ENCODE data around the gene FAM184A.

The FAM184A gene

DNA sequence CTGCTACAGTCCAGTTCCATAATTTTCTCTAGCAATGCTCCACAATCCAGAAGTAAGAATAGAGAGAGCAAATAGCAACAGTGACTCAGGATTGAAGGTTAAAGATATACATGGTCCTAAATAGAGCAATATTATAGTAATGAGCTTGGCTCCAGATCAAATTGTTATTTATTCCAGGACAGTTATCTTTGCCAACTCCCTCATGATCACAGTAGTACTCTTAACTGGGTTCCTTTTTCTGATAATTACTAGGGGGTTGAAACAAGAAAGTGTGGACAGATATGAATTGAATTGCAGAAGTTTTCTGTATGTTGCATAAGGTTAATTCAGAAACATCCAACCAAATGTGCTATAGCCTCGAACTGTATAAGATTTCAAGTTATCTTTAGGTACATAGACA is 11.9 kb downstream of the FAM184A start:
- TF ChIP-seq TAF1 (IDR thresholded peaks at IDR 0.05; ENCODE audit: borderline replicate concordance, low read depth, low read length), result no peak
- DNase-seq (ENCODE audit: insufficient read length), result no peak

DNA sequence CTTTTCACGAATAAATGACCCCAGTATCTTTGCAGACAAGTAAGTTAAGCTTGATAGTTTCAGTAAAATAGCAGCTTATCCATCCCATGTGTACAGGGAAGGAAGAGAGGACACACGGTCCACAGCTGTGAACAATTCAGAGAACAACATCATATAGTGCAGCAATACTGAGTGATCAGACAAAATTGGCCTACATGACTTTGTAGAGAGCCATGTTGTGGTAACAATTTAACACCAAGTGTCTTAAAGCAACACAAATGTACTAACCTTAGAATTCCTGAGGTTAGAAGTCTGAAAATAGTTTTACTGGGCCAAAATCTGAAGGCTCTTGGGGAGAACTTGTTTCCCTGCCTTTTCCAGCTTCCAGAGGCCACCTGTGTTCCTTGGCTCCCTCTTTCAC is 12.5 kb downstream of the FAM184A start:
- DNase-seq (ENCODE audit: insufficient read length) (no peak), FAIRE-seq (no peak)
- no peak for TF ChIP-seq TAF1 (IDR thresholded peaks at IDR 0.05; ENCODE audit: borderline replicate concordance, low read depth, low read length)
- no peak for TF ChIP-seq POLR2A (IDR thresholded peaks at IDR 0.05; ENCODE audit: low read depth, low read length)
- TF ChIP-seq POLR2AphosphoS5 (IDR thresholded peaks at IDR 0.05; ENCODE audit: low read depth, low read length), result no peak

More for the DNA sequence above, 11.9 kb downstream of the FAM184A start:
- no peak for FAIRE-seq

DNA sequence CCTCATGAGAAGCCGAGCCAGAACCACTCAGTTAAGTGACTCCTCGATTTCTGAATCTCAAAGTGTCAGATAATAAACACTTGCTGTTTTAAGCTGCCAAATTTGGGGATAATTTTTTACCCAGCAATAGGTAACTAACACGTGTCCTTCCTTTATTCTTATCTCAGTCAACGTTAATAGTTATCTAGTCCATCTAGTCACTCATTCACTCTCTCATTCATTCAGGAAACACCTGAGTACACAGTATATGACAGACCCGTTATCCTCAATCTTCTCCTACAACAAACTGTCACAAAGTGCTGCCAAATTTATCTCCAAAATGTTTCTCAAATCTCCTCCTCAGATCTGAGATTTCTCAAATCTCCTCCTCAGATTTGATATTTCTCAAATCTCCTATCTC is 13.1 kb downstream of the FAM184A start:
- no peak for DNase-seq (ENCODE audit: insufficient read length)
- no peak for FAIRE-seq
- no peak for TF ChIP-seq POLR2AphosphoS5 (IDR thresholded peaks at IDR 0.05; ENCODE audit: low read depth, low read length)

DNA sequence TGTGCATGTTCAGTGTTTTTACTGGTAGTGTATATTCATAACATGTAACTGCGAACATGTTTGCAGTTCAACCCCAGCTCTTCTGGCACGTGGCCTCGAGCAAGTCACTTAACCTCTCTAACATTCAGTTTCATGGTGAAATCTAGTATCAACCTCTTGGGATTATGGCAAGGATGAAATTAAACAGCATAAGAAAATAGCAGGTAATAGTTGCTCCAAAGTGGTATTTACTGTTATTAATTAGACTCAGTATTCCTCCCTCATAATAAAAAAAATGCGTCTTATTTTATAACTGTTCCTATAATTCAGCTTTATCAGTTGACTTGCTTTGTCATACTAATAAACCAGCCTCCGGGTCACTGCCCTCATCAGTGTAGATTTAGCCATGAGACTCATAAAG is 15.0 kb downstream of the FAM184A start:
- DNase-seq (ENCODE audit: insufficient read length), result no peak
- no peak for FAIRE-seq
- no peak for TF ChIP-seq TAF1 (IDR thresholded peaks at IDR 0.05; ENCODE audit: borderline replicate concordance, low read depth, low read length)
- TF ChIP-seq POLR2A (IDR thresholded peaks at IDR 0.05; ENCODE audit: low read depth, low read length), result no peak
- no peak for TF ChIP-seq POLR2AphosphoS5 (IDR thresholded peaks at IDR 0.05; ENCODE audit: low read depth, low read length)

DNA sequence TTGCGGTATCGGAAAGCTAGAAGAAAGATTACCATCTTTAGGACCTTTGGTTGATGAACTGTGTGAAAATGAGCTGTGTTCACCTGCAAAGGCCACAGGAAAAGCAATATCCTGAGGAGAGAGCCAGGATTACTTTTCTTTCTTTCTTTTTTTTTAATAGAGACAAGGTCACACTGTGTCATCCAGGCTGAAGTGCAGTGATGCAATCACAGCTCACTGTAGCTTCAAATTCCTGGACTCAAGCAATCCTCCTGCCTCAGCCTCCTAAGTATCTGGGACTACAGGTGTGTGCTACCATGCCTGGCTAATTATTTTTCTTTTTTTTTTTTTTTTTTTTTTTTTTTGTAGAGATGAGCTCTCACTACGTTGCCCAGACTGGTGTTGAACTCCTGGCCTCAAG is 17.2 kb downstream of the FAM184A start:
- TF ChIP-seq TAF1 (IDR thresholded peaks at IDR 0.05; ENCODE audit: borderline replicate concordance, low read depth, low read length), result no peak
- DNase-seq (ENCODE audit: insufficient read length) (no peak), FAIRE-seq (no peak)

DNA sequence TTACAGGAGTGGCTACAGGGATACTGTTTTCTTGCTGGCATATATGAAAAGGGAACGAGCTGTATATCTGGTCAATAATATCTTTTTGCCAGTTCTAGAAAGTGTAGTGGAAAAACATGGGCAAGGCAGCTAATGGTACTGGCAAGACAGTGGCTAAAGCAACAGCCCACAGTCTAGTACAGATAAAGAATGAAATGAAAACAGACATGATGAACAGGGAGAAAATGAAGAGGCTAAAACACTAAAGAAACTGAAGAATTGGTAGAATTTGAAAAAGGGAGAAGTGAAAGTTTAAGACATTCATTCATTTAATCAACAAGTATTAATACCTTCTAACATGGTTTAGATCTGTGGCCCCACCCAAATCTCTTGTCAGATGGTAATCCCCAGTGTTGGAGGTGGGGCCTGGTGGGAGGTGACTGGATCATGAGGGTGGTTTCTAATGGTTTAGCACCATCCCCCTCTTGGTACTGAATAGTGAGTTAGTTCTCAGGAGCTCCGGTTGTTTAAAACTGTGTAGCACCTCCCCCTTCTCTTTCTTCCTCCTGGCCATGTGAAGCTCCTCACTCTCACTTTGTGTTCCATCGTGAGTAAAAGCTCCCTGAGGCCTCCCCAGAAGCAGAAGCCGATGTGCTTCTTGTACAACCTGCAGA is 18.1 kb downstream of the FAM184A start:
- TF ChIP-seq POLR2AphosphoS5 (IDR thresholded peaks at IDR 0.05; ENCODE audit: low read depth, low read length) (no peak), TAF1 (IDR thresholded peaks at IDR 0.05; ENCODE audit: borderline replicate concordance, low read depth, low read length) (no peak), POLR2A (IDR thresholded peaks at IDR 0.05; ENCODE audit: low read depth, low read length) (no peak)
- FAIRE-seq (peak; percentile 21), DNase-seq (ENCODE audit: insufficient read length) (no peak)

DNA sequence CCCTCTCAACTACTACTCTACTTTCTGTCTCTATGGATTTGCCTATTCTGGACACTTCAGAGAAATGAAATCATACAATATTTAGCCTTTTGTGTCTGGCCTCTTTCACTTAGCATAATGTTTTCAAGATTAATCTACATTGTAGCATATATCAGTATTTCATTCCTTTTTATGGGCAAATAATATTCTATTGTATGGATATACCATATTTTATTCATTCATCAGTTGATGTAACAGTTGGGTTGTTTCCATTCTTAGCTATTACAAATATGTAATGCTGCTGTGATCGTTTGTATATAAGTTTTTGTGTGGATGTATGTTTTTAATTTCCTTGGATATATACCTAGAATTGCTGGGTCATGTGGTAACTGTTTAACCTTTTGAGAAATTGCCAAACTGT is 23.4 kb downstream of the FAM184A start:
- FAIRE-seq (no peak), DNase-seq (ENCODE audit: insufficient read length) (no peak)
- TF ChIP-seq POLR2AphosphoS5 (IDR thresholded peaks at IDR 0.05; ENCODE audit: low read depth, low read length) (no peak), TAF1 (IDR thresholded peaks at IDR 0.05; ENCODE audit: borderline replicate concordance, low read depth, low read length) (no peak), POLR2A (IDR thresholded peaks at IDR 0.05; ENCODE audit: low read depth, low read length) (no peak)

DNA sequence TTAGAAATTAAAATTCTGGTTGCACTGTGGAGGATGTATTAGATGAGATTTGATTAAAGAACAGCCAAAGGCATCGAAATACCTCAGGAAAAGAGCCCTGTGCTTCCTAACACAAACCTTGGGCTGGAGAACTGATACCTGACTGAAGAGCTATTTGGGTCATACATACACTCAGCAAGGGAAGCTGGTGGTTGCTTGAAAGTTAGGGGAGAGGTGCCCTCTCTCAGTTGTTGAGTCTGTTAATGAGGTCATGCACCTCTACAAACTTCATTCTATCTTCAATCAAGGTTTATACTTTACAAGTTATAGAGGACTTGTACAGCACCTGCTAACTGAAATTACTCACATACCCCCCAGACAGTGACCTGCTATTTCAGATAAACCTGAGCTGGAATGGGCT is 25.5 kb downstream of the FAM184A start:
- DNase-seq (ENCODE audit: insufficient read length) (no peak), FAIRE-seq (no peak)
- TF ChIP-seq POLR2AphosphoS5 (IDR thresholded peaks at IDR 0.05; ENCODE audit: low read depth, low read length) (no peak), POLR2A (IDR thresholded peaks at IDR 0.05; ENCODE audit: low read depth, low read length) (no peak), TAF1 (IDR thresholded peaks at IDR 0.05; ENCODE audit: borderline replicate concordance, low read depth, low read length) (no peak)

DNA sequence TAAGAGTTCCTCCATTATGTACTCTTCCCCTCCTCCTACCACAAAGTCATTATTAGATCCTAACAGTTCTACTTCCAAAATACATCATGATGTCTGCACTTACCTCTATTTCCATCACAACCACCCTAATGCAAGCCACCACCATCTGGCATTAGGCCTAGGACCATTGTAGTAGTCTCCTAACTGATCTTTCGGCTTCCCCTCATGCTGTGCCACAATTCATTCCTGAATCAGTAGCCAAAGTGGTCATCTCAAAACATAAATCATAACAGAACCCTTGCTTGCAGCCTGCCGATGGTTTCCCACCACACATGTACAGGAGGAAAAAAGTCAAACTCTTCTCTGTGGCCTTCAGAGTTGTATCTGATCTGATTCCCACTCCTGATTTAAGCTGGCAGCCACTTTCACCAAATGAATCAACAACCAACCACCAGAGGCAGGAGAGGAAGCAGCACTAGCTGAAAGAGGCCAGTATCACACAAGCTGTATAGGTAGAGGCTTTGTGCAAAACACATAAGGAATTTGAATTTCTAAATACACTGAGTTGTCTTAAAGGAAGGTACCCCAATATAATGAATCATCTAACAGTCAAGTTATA is 26.1 kb downstream of the FAM184A start:
- no peak for FAIRE-seq

DNA sequence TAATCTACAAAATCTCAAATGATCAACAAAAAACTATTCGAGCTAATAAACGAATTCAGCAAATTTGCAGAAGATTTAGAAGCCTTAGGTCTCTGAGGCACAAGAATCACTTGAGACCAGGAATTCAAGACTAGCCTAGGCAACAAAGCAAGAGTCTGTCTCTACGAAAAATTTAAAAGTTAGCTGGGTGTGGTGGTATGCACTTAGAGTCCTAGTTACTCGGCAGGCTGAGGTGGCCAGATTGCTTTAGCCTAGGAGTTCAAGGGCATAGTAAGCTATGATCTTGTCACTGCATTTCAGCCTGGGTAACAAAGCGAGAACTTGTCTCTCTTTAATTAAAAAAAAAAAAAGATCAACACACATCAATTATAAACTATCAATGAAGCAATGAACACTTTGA is 34.2 kb downstream of the FAM184A start:
- no peak for FAIRE-seq
- no peak for DNase-seq (ENCODE audit: insufficient read length)
- TF ChIP-seq TAF1 (IDR thresholded peaks at IDR 0.05; ENCODE audit: borderline replicate concordance, low read depth, low read length) (no peak), POLR2A (IDR thresholded peaks at IDR 0.05; ENCODE audit: low read depth, low read length) (no peak), POLR2AphosphoS5 (IDR thresholded peaks at IDR 0.05; ENCODE audit: low read depth, low read length) (no peak)

More for the DNA sequence above, 26.1 kb downstream of the FAM184A start:
- no peak for DNase-seq (ENCODE audit: insufficient read length)
- TF ChIP-seq TAF1 (IDR thresholded peaks at IDR 0.05; ENCODE audit: borderline replicate concordance, low read depth, low read length) (no peak), POLR2AphosphoS5 (IDR thresholded peaks at IDR 0.05; ENCODE audit: low read depth, low read length) (no peak), POLR2A (IDR thresholded peaks at IDR 0.05; ENCODE audit: low read depth, low read length) (no peak)

DNA sequence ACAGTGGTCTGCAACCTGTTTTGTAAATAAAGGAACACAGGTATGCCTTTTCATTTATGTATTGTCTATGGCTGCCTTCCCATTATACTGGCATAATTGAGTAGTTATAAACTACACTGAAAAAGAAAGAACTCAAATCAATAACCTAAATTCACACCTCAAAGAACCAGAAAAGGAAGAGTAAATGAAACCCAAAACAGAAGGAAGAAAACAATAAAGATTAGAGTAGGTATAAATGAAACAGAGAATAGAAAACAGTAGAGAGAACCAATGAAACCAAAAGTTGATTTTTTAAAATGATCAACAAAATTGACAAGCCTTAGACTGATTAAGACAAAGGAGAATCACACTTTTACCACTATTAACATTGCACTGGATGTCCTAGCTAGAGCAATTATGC is 34.7 kb downstream of the FAM184A start:
- TF ChIP-seq POLR2A (IDR thresholded peaks at IDR 0.05; ENCODE audit: low read depth, low read length) (no peak), TAF1 (IDR thresholded peaks at IDR 0.05; ENCODE audit: borderline replicate concordance, low read depth, low read length) (no peak), POLR2AphosphoS5 (IDR thresholded peaks at IDR 0.05; ENCODE audit: low read depth, low read length) (no peak)
- DNase-seq (ENCODE audit: insufficient read length), result no peak
- no peak for FAIRE-seq

DNA sequence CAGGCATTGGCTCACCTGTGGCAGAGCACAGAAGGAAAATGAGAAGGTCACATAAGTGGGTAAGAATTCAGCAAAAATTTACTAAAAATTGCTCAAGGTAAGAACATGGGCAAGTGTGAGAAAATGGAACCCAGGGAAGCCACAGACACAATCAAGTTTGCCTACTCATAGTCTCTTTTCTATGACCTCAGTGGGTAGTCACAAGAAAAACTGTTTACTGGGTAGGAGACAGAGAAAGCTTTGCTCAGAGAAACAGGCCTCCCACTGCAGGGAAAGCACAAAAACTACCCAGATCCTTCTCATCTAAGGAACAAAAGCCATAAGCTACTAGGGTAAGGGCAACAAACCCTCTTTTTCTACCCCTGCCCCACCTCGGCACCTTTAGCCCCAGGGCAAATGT is 35.2 kb downstream of the FAM184A start:
- FAIRE-seq (no peak), DNase-seq (ENCODE audit: insufficient read length) (no peak)
- TF ChIP-seq TAF1 (IDR thresholded peaks at IDR 0.05; ENCODE audit: borderline replicate concordance, low read depth, low read length) (no peak), POLR2A (IDR thresholded peaks at IDR 0.05; ENCODE audit: low read depth, low read length) (no peak), POLR2AphosphoS5 (IDR thresholded peaks at IDR 0.05; ENCODE audit: low read depth, low read length) (no peak)

DNA sequence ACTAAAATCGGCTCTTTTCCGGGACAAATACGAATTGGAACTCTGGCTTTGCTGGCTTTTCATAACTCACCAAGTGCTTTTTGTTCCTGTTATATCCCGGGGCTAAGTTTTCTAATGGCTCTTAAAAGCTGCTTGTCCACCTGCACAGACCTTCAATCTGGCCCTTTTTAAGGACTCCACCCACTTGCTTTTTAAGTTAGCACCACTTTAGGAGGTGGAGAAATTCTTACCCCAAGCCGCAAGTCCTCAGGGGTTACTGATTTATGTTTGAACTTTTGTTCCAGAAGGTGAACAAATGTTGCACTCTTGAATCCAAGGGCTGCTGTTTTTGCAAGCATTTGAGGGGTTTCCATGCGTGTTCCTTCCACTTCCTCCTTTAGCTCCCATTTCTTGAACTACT is 37.8 kb downstream of the FAM184A start:
- TF ChIP-seq TAF1 (IDR thresholded peaks at IDR 0.05; ENCODE audit: borderline replicate concordance, low read depth, low read length) (no peak), POLR2AphosphoS5 (IDR thresholded peaks at IDR 0.05; ENCODE audit: low read depth, low read length) (no peak), POLR2A (IDR thresholded peaks at IDR 0.05; ENCODE audit: low read depth, low read length) (no peak)
- DNase-seq (ENCODE audit: insufficient read length), result no peak
- no peak for FAIRE-seq

Measured in GM12892 (cell line).